Common myeloid progenitor, CD34-positive (primary cell): ENCODE data around the gene TBC1D24.
A peak's percentile ranks its signal among the peaks of the same experiment; 100 is the strongest.

ENCODE experiments used
- CTCF ChIA-PET: fragments of 350-600 bp; sonication (Branson Sonifier 250); formaldehyde crosslinking; loops from one replicate; lab custom pipeline; 2021; ENCODE audit warnings: antibody characterized with exemption; lab: Charles Lee
- POLR2A ChIA-PET: fragments of 350-600 bp; sonication (Branson Sonifier 250); formaldehyde crosslinking; loops from one replicate; lab custom pipeline; 2021; ENCODE audit warnings: antibody characterized with exemption; lab: Charles Lee
- DNase-seq, 3 donors: peaks; one replicate each; pipeline versions ENCODE4 v3.0.0 to v3.0.0-alpha.2; 2013
- H3K27ac ChIP-seq, 2 experiments: 1 replicate in 1 of 2; 2 replicates in 1 of 2; pipeline ENCODE4 v1.7.0; 2013; ENCODE audit warnings: inconsistent platforms in 2 of 2, low read length in 2 of 2, mild to moderate bottlenecking in 2 of 2, low read depth in 1 of 2, moderate library complexity in 1 of 2; ENCODE audit not compliant: severe bottlenecking in 2 of 2, insufficient read depth in 1 of 2, poor library complexity in 1 of 2
- H3K27me3 ChIP-seq, 5 experiments: replicated peaks in 2 of 5; 1 replicate in 3 of 5; 2 replicates in 2 of 5; pipeline versions ENCODE4 v1.6.1 to v1.7.0; 2013; ENCODE audit warnings: low read length in 4 of 5, mild to moderate bottlenecking in 2 of 5, moderate library complexity in 2 of 5, inconsistent platforms in 1 of 5; ENCODE audit not compliant: insufficient read depth in 5 of 5, control insufficient read depth in 4 of 5
- H3K36me3 ChIP-seq, 4 experiments: 1 replicate in 2 of 4; 2 replicates in 2 of 4; pipeline versions ENCODE4 v1.6.1 to v1.7.0; 2013; ENCODE audit warnings: low read length in 3 of 4, control low read depth in 1 of 4, mild to moderate bottlenecking in 1 of 4; ENCODE audit not compliant: control insufficient read depth in 4 of 4, insufficient read depth in 4 of 4
- H3K4me1 ChIP-seq, 4 experiments: 1 replicate in 3 of 4; 2 replicates in 1 of 4; pipeline versions ENCODE4 v1.6.1 to v1.7.1; 2013; ENCODE audit warnings: low read length in 3 of 4, mild to moderate bottlenecking in 3 of 4, control low read depth in 1 of 4, inconsistent platforms in 1 of 4, moderate library complexity in 1 of 4; ENCODE audit not compliant: control insufficient read depth in 4 of 4, insufficient read depth in 4 of 4; ENCODE audit errors: control extremely low read depth in 1 of 4
- H3K4me3 ChIP-seq, 7 experiments: 1 replicate in 4 of 7; 2 replicates in 3 of 7; pipeline versions ENCODE4 v1.5.1 to v1.7.0; 2013; ENCODE audit warnings: mild to moderate bottlenecking in 7 of 7, low read length in 6 of 7, moderate library complexity in 6 of 7, inconsistent platforms in 2 of 7, low read depth in 2 of 7, control low read depth in 1 of 7; ENCODE audit not compliant: insufficient read depth in 4 of 7, control insufficient read depth in 1 of 7; ENCODE audit errors: extremely low read depth in 1 of 7
- H3K9me3 ChIP-seq, 5 experiments: 1 replicate in 4 of 5; 2 replicates in 1 of 5; pipeline versions ENCODE4 v1.6.1 to v1.7.1; 2013; ENCODE audit warnings: low read length in 4 of 5, mild to moderate bottlenecking in 2 of 5, inconsistent platforms in 1 of 5, low read depth in 1 of 5, moderate library complexity in 1 of 5; ENCODE audit not compliant: control insufficient read depth in 4 of 5, insufficient read depth in 2 of 5; ENCODE audit errors: control extremely low read depth in 1 of 5
- WGBS: methylation state at CpG from one replicate; pipeline ENCODE4 v1.1.5; 2013; ENCODE audit not compliant: insufficient coverage; 5-methylcytosine and 5-hydroxymethylcytosine counted together

The TBC1D24 gene

GRCh38 chr16:2500918-2501750, 26.2 kb downstream of the TBC1D24 start:
- Histone ChIP-seq H3K4me3 (peak overlapping the region in 4 of 7 experiments; percentile 10 to 68 (median 54)), H3K9me3 (no peaks in the 10 kb centered on the region), H3K4me1 (peaks cover 0 to 25% (median 18%) of the 10 kb centered on the region in 4 experiments), H3K36me3 (peaks cover 0 to 52% (median 30%) of the 10 kb centered on the region in 4 experiments), H3K27me3 (no peaks in the 10 kb centered on the region), H3K27ac (no peak overlapping the region)
- 36% methylated on average over 16 of the region's 23 CpGs for WGBS
- peak; percentile 82 to 91 (median 89) for DNase-seq
- ChIA-PET CTCF (interaction anchor here (0.6 to 4.2 kb wide), 25 partner anchors 9 to 493 kb away, joined by 3 to 42 read pairs (median 5); partner anchors contain the start of genes ABCA3, AMDHD2, ATP6V0C and CCNF), POLR2A (interaction anchor here (0.6 to 1.4 kb wide), 5 partner anchors 14 to 1853 kb away, joined by 3 to 4 read pairs (median 3); partner anchors contain the start of gene TRAF7)

- Histone ChIP-seq H3K27ac (no peak overlapping the region), H3K27me3 (no peaks in the 10 kb centered on the region), H3K4me1 (peaks cover 3 to 35% (median 25%) of the 10 kb centered on the region in 4 experiments), H3K9me3 (no peaks in the 10 kb centered on the region), H3K36me3 (peaks cover 0 to 42% (median 20%) of the 10 kb centered on the region in 4 experiments), H3K4me3 (no peak overlapping the region)
- WGBS, result 82% methylated on average over 12 of the region's 18 CpGs
- peak in 1 of 3 donors; percentile 22 for DNase-seq
- CTCF ChIA-PET, result interaction anchor here (0.6 to 4.2 kb wide), 23 partner anchors 10 to 308 kb away, joined by 3 to 42 read pairs (median 5); partner anchors contain the start of genes ABCA3, AMDHD2, ATP6V0C and CCNF
- POLR2A ChIA-PET, result interaction anchor here (0.6 to 1.4 kb wide), 3 partner anchors 13 to 347 kb away, joined by 3 to 4 read pairs (median 3); partner anchors contain the start of gene TRAF7
These were observed 27.3 kb downstream of the TBC1D24 start for GRCh38 chr16:2501946-2502895.

GRCh38 chr16:2505695-2506094, 30.8 kb downstream of the TBC1D24 start:
- no peak for DNase-seq
- 97% methylated on average over 12 of the region's 14 CpGs for WGBS
- no peaks in the 10 kb centered on the region for H3K9me3 ChIP-seq
- POLR2A ChIA-PET, result no interaction called here
- CTCF ChIA-PET, result no interaction called here
- H3K4me1 ChIP-seq, result peaks cover 3 to 69% (median 58%) of the 10 kb centered on the region in 4 experiments
- H3K36me3 ChIP-seq, result peaks cover 0 to 8% (median 2%) of the 10 kb centered on the region in 4 experiments
- H3K27me3 ChIP-seq, result no peaks in the 10 kb centered on the region
- no peak overlapping the region for H3K27ac ChIP-seq
- no peak overlapping the region for H3K4me3 ChIP-seq

GRCh38 chr16:2507052-2507659, 32.2 kb downstream of the TBC1D24 start:
- H3K4me1 ChIP-seq, result peaks cover 3 to 72% (median 61%) of the 10 kb centered on the region in 4 experiments
- H3K4me3 ChIP-seq, result peak overlapping the region in 5 of 7 experiments; percentile 15 to 52 (median 36)
- no peaks in the 10 kb centered on the region for H3K27me3 ChIP-seq
- peak overlapping the region in 1 of 2 experiments; percentile 59 for H3K27ac ChIP-seq
- ChIA-PET POLR2A (interaction anchor here (0.6 to 1.9 kb wide), 4 partner anchors 13 to 171 kb away, joined by 3 to 6 read pairs (median 3); partner anchors contain the start of genes AMDHD2 and CEMP1), CTCF (interaction anchor here (0.9 to 1.6 kb wide), 5 partner anchors 8 to 71 kb away, joined by 3 to 5 read pairs (median 3); partner anchors contain the start of gene AMDHD2)
- peaks cover 0 to 3% (median under 1%) of the 10 kb centered on the region in 4 experiments for H3K36me3 ChIP-seq
- peak; percentile 54 to 85 (median 74) for DNase-seq
- 15% methylated on average over 14 of the region's 14 CpGs for WGBS
- no peaks in the 10 kb centered on the region for H3K9me3 ChIP-seq

GRCh38 chr16:2507665-2508064, 32.7 kb downstream of the TBC1D24 start:
- Histone ChIP-seq H3K36me3 (no peaks in the 10 kb centered on the region), H3K27me3 (no peaks in the 10 kb centered on the region), H3K9me3 (no peaks in the 10 kb centered on the region), H3K4me1 (peaks cover 3 to 72% (median 61%) of the 10 kb centered on the region in 4 experiments), H3K4me3 (peak overlapping the region in 3 of 7 experiments; percentile 36 to 52 (median 48)), H3K27ac (peak overlapping the region in 1 of 2 experiments; percentile 59)
- peak in 1 of 3 donors; percentile 24 for DNase-seq
- CTCF ChIA-PET, result interaction anchor here (0.9 to 1.6 kb wide), 5 partner anchors 8 to 71 kb away, joined by 3 to 5 read pairs (median 3); partner anchors contain the start of gene AMDHD2
- WGBS, result 68% methylated on average over 7 of the region's 11 CpGs
- POLR2A ChIA-PET, result interaction anchor here (0.6 to 1.9 kb wide), 4 partner anchors 13 to 172 kb away, joined by 3 to 6 read pairs (median 3); partner anchors contain the start of genes AMDHD2 and CEMP1
